ENCODE measurements around the gene PLK4.

Gene PLK4

DNA sequence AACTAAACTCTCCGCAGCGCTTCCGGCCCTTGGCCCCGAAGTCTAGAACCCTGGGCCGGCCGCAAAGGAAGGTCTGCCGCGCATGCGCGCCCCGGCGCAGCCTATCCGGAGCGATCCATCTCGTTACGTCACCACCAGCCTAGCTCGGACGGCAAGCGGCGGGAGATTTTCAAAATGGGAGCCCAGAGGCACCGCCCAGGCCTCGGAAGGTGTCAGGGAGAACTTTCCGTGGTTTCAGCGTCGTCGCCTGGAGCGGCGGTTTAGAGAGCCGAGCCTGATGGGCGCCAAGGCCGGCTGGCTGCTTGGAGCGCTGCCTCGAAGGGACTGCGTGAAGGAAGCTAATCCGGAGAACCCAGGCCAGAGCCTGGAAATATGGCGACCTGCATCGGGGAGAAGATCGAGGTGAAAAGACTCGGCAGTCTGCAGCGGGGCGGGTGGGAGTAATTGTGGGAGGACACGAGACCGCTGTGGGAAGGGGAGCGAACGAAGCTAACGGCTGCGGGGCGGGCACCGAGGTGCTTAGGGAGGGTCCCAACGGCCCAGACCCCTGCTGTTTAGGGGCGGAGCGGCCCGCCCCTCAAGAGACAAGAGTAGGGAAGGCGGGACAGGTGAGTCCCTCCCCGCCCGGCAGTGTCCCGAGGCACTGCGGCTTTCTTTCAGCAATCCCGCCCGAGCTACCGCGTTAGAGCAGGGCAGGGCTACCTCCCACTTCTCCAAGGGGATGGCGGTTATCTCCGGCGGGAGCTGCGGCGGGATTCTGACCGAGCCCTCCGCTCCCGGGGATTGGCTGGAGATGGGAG, at the start of gene PLK4:
TSS of gene PLK4 (plus strand) at position 131 of the 800 bp plus-strand sequence. CDS start at position 373, 242 bp downstream.
- Histone ChIP-seq H3K9me3 (replicated peaks; ENCODE audit: insufficient read depth, low read length) (no peaks in the 10 kb centered on the region), H3K27ac (ENCODE audit: low read length) (peak within 1 kb of the TSS; percentile 81; the same call in 1 of the 2 replicates), H3K4me3 (ENCODE audit: low read length) (peak within 1 kb of the TSS; percentile 95), H2AFZ (ENCODE audit: low read length) (peak within 1 kb of the TSS; percentile 91), H3K36me3 (replicated peaks; ENCODE audit: insufficient read depth, low read length) (peaks cover 3% of the 10 kb centered on the region), H3K4me2 (ENCODE audit: low read depth, low read length) (peak within 1 kb of the TSS; percentile 73), H3K4me1 (ENCODE audit: low read length) (0 out of 2 replicates have a peak, but pooled peaks cover 6% of the 10 kb centered on the region), H3K9me2 (replicated peaks; ENCODE audit: insufficient read depth, low read length) (no peaks in the 10 kb centered on the region), H3K79me2 (ENCODE audit: low read length) (peaks cover 43% of the 10 kb centered on the region), H3F3A (ENCODE audit: insufficient read depth, low read length) (peaks cover 4% of the 10 kb centered on the region; the same call in 1 of the 2 replicates), H3K9ac (ENCODE audit: low read length) (peak within 1 kb of the TSS; percentile 95), H3K27me3 (replicated peaks; ENCODE audit: insufficient read depth, low read length) (no peaks in the 10 kb centered on the region), H4K20me1 (ENCODE audit: insufficient read depth, low read length) (no peaks in the 10 kb centered on the region)
- no peak for TF ChIP-seq EZH2 (optimal IDR thresholded peaks at IDR 0.05; ENCODE audit: low read depth, low read length)
- TF ChIP-seq EZH2phosphoT487 (IDR thresholded peaks at IDR 0.05; ENCODE audit: low read length): no peak
- TF ChIP-seq, protein P1, sequence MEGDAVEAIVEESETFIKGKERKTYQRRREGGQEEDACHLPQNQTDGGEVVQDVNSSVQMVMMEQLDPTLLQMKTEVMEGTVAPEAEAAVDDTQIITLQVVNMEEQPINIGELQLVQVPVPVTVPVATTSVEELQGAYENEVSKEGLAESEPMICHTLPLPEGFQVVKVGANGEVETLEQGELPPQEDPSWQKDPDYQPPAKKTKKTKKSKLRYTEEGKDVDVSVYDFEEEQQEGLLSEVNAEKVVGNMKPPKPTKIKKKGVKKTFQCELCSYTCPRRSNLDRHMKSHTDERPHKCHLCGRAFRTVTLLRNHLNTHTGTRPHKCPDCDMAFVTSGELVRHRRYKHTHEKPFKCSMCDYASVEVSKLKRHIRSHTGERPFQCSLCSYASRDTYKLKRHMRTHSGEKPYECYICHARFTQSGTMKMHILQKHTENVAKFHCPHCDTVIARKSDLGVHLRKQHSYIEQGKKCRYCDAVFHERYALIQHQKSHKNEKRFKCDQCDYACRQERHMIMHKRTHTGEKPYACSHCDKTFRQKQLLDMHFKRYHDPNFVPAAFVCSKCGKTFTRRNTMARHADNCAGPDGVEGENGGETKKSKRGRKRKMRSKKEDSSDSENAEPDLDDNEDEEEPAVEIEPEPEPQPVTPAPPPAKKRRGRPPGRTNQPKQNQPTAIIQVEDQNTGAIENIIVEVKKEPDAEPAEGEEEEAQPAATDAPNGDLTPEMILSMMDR (IDR thresholded peaks at IDR 0.05; ENCODE audit: low read length): no peak
- peak; percentile 98 for DNase-seq

DNA sequence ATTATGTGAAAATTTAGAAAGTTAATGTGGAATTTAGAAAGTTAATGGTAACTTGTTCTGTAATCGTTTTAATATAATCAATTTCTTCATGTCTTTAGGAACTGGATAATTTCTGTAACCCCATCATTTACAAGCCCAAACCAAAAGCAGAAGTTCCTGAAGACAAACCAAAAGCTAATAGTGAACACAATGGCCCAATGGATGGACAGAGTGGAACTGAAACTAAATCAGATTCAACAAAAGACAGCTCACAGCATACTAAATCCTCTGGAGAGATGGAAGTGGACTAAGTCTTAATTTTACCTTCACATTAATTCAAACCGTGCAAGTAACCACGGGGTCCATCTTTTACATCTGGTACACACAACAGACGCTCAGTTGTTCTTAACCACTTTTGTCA, 48.1 kb upstream of the PLK4 start:
- H3K9me2 ChIP-seq (replicated peaks; ENCODE audit: insufficient read depth, low read length): no peaks in the 10 kb centered on the region
- H3K27ac ChIP-seq (ENCODE audit: low read length): no peak overlapping the region
- no peaks in the 10 kb centered on the region; the same call in 1 of the 2 replicates for H3K4me1 ChIP-seq (ENCODE audit: low read length)
- H3K4me3 ChIP-seq (ENCODE audit: low read length): no peak overlapping the region
- H3K79me2 ChIP-seq (ENCODE audit: low read length): no peaks in the 10 kb centered on the region
- H2AFZ ChIP-seq (ENCODE audit: low read length): no peak overlapping the region
- no peaks in the 10 kb centered on the region for H4K20me1 ChIP-seq (ENCODE audit: insufficient read depth, low read length)
- H3K4me2 ChIP-seq (ENCODE audit: low read depth, low read length): no peak overlapping the region
- no peaks in the 10 kb centered on the region for H3F3A ChIP-seq (ENCODE audit: insufficient read depth, low read length)
- H3K9me3 ChIP-seq (replicated peaks; ENCODE audit: insufficient read depth, low read length): no peaks in the 10 kb centered on the region
- H3K36me3 ChIP-seq (replicated peaks; ENCODE audit: insufficient read depth, low read length): peaks cover 7% of the 10 kb centered on the region; the same call in 1 of the 2 replicates
- peak; percentile 20 for DNase-seq
- no peaks in the 10 kb centered on the region for H3K27me3 ChIP-seq (replicated peaks; ENCODE audit: insufficient read depth, low read length)
- no peak overlapping the region for H3K9ac ChIP-seq (ENCODE audit: low read length)
- TF ChIP-seq, protein P1 (IDR thresholded peaks at IDR 0.05; ENCODE audit: low read length): no peak
- no peak for TF ChIP-seq EZH2phosphoT487 (IDR thresholded peaks at IDR 0.05; ENCODE audit: low read length)
- TF ChIP-seq EZH2 (optimal IDR thresholded peaks at IDR 0.05; ENCODE audit: low read depth, low read length): no peak

DNA sequence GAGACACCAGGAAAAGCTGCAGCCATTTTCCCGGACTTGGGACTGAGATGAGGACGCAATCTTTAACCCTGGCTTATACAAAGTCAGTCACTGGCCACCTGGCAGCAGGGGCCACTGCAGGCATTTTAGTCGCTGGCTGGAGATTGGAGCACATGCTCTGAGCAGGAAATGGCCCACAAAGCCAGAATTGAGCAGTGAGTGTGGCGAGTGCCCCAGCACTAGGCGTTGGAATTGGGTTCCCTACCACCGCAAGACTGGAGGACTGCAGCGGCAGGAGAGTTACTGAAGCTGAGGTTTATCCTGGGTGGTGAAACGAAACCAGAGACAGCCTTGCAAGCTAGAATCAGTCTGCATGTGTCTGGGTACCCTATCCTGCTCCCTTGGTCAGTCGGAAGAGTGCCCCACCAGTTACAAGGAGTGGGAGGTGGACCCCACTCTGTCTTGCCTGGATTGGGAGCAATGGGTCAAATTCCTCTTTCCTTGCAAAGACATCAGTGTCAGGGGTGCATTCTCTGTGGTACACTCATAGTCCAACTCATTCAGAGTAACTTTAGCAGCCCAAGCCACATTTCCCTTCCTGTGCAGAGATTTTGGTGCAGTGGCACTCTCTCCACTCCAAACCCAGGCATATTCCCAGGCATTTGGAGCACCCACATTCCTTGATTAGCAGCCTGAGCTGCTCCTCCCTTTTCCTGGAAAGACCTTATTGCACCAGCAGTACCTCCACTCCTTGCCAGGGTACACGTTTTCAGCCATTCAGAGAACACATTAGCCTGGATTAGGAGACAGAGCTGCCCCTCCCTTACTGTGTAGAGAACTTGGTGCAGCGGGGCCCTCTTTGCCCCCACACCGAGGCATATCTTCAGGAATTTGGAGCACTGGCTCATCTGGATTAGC, 36.7 kb upstream of the PLK4 start:
- no peak overlapping the region for H2AFZ ChIP-seq (ENCODE audit: low read length)
- TF ChIP-seq EZH2 (optimal IDR thresholded peaks at IDR 0.05; ENCODE audit: low read depth, low read length): no peak
- TF ChIP-seq, protein P1 (IDR thresholded peaks at IDR 0.05; ENCODE audit: low read length): no peak
- no peak for TF ChIP-seq EZH2phosphoT487 (IDR thresholded peaks at IDR 0.05; ENCODE audit: low read length)
- H3K27me3 ChIP-seq (replicated peaks; ENCODE audit: insufficient read depth, low read length): no peaks in the 10 kb centered on the region
- no peak overlapping the region for H3K4me3 ChIP-seq (ENCODE audit: low read length)
- H3K9ac ChIP-seq (ENCODE audit: low read length): no peak overlapping the region
- H3K9me3 ChIP-seq (replicated peaks; ENCODE audit: insufficient read depth, low read length): no peaks in the 10 kb centered on the region
- no peak overlapping the region for H3K27ac ChIP-seq (ENCODE audit: low read length)
- H3F3A ChIP-seq (ENCODE audit: insufficient read depth, low read length): no peaks in the 10 kb centered on the region
- no peak for DNase-seq
- H3K9me2 ChIP-seq (replicated peaks; ENCODE audit: insufficient read depth, low read length): no peaks in the 10 kb centered on the region
- no peaks in the 10 kb centered on the region for H3K36me3 ChIP-seq (replicated peaks; ENCODE audit: insufficient read depth, low read length)
- H3K4me2 ChIP-seq (ENCODE audit: low read depth, low read length): no peak overlapping the region
- H3K4me1 ChIP-seq (ENCODE audit: low read length): no peaks in the 10 kb centered on the region
- no peaks in the 10 kb centered on the region for H3K79me2 ChIP-seq (ENCODE audit: low read length)
- no peaks in the 10 kb centered on the region for H4K20me1 ChIP-seq (ENCODE audit: insufficient read depth, low read length)

Measured in MM.1S (cell line).